ENCODE results near the gene SLC2A9. TPM values are rescaled to one million over a fixed set of nuclear protein-coding genes. Genes with fewer than 3 reads are reported as not detected.

Gene SLC2A9
- total and polyA plus RNA-seq, 2 of the 13 experiments (the other 11 are each of a cell fraction or from before 2014, with no cell fraction given), result 36.2 to 42.3 TPM

DNA sequence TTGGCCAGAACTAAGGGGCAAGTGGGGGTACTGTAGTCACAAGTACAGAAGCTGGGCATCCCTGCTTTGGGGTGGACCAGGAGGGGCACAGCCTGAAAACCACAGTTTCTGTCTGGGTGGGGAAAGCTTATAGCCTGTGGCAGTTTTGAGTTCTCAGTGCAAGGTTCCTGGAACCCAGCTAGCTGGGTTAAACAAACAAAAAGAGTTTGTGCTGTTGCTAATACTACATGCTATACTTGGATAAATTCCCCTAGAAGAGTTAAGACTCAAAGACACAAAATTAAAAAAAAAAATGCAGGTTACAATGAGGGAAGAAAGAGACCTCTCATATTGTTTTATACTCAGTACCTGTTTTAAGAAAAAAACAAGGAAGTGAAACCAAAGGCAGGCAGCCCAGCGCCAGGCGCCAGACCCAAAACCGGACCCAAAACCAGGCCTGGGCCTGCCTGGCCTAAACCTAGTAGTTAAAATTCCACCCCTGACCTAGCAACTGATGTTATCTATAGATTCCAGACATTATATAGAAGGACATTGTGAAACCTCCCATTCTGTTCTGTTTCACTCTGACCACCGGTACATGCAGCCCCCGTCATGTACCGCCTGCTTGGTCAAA lies 50.8 kb downstream of the SLC2A9 start:
- Histone ChIP-seq H4K20me1 (ENCODE audit: insufficient read depth, low read length) (no peaks in the 10 kb centered on the region), H3K4me1 (ENCODE audit: insufficient read depth, low read length) (0 out of 2 replicates have a peak, but pooled peaks cover 16% of the 10 kb centered on the region), H2AFZ (ENCODE audit: low read length) (no peak overlapping the region), H3K79me2 (ENCODE audit: insufficient read depth, low read length) (peaks cover 9% of the 10 kb centered on the region), H3K9ac (ENCODE audit: insufficient read depth, low read depth, low read length) (no peak overlapping the region), H3K27ac (ENCODE audit: extremely low read length, insufficient read depth, low read length) (no peak overlapping the region), H3K4me3 (replicated peaks in 1 of 3; ENCODE audit: insufficient read depth in 1 of 3, low read depth in 2 of 3, low read length in 3 of 3) (no peak overlapping the region), H3K4me2 (ENCODE audit: low read depth, low read length) (no peak overlapping the region), H3K36me3 (replicated peaks in 1 of 2; ENCODE audit: control insufficient read depth in 1 of 2, insufficient read depth in 2 of 2, low read length in 2 of 2) (peaks cover 2 to 33% of the 10 kb centered on the region in 2 experiments; a peak in 4 of 5 replicates), H3K27me3 (ENCODE audit: control insufficient read depth in 1 of 2, insufficient read depth in 2 of 2, low read length in 2 of 2) (no peaks in the 10 kb centered on the region), H3K9me3 (ENCODE audit: low read length) (no peaks in the 10 kb centered on the region)
- FAIRE-seq, result no peak
- no peak for DNase-seq (ENCODE audit: low spot score)
- WGBS (ENCODE audit: low lambda C conversion rate), result over 99% methylated on average over 6 of the region's 6 CpGs
- POLR2A ChIA-PET, result no interaction called here
- CTCF ChIA-PET (ENCODE audit: low intra/inter-chr PET ratio, low total read pairs), result no interaction called here
- ATAC-seq, result no peak
- intact Hi-C loops (cut with micrococcal nuclease; ENCODE audit: unreplicated experiment) (no loop called here), in situ Hi-C loops (cut with HindIII; ENCODE audit: extremely low pct_ligation_motif_present, low pct_unique_long_range_greater_than_20kb) (no loop called here)
- BruUV-seq (replicated peaks), result no TSS peak
- no peak for TF ChIP-seq ZBTB10 (CRISPR knock-in tag; IDR thresholded peaks at IDR 0.05; ENCODE audit: borderline replicate concordance)
- no peak for TF ChIP-seq RBFOX2 (IDR thresholded peaks at IDR 0.05; ENCODE audit: low read depth, low read length)
- no peak for TF ChIP-seq ATF5 (CRISPR knock-in tag; IDR thresholded peaks at IDR 0.05; ENCODE audit: low read depth)
- TF ChIP-seq, protein P1, sequence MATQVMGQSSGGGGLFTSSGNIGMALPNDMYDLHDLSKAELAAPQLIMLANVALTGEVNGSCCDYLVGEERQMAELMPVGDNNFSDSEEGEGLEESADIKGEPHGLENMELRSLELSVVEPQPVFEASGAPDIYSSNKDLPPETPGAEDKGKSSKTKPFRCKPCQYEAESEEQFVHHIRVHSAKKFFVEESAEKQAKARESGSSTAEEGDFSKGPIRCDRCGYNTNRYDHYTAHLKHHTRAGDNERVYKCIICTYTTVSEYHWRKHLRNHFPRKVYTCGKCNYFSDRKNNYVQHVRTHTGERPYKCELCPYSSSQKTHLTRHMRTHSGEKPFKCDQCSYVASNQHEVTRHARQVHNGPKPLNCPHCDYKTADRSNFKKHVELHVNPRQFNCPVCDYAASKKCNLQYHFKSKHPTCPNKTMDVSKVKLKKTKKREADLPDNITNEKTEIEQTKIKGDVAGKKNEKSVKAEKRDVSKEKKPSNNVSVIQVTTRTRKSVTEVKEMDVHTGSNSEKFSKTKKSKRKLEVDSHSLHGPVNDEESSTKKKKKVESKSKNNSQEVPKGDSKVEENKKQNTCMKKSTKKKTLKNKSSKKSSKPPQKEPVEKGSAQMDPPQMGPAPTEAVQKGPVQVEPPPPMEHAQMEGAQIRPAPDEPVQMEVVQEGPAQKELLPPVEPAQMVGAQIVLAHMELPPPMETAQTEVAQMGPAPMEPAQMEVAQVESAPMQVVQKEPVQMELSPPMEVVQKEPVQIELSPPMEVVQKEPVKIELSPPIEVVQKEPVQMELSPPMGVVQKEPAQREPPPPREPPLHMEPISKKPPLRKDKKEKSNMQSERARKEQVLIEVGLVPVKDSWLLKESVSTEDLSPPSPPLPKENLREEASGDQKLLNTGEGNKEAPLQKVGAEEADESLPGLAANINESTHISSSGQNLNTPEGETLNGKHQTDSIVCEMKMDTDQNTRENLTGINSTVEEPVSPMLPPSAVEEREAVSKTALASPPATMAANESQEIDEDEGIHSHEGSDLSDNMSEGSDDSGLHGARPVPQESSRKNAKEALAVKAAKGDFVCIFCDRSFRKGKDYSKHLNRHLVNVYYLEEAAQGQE (IDR thresholded peaks at IDR 0.05; ENCODE audit: borderline replicate concordance in 1 of 2, low read depth in 1 of 2, low read length in 2 of 2), result no peak
- no peak for TF ChIP-seq NR2C2 (CRISPR knock-in tag; IDR thresholded peaks at IDR 0.05; ENCODE audit: borderline replicate concordance)
- TF ChIP-seq PCBP2 (optimal IDR thresholded peaks at IDR 0.05; ENCODE audit: low read depth, low read length, poor library complexity, severe bottlenecking), result no peak
- no peak for TF ChIP-seq ZNF281 (CRISPR knock-in tag; IDR thresholded peaks at IDR 0.05; ENCODE audit: borderline replicate concordance)
- TF ChIP-seq ZNF724P (CRISPR knock-in tag; IDR thresholded peaks at IDR 0.05; ENCODE audit: borderline replicate concordance), result no peak
- no peak for TF ChIP-seq REXO4 (CRISPR knock-in tag; IDR thresholded peaks at IDR 0.05; ENCODE audit: borderline replicate concordance)
- TF ChIP-seq ZNF556 (CRISPR knock-in tag; IDR thresholded peaks at IDR 0.05; ENCODE audit: borderline replicate concordance), result no peak
- TF ChIP-seq ZMAT3 (CRISPR knock-in tag; conservative IDR thresholded peaks at IDR 0.05), result no peak

Measured in HepG2 (cell line).